ENCODE measurements around the gene DHRS4.

DHRS4 gene

DNA sequence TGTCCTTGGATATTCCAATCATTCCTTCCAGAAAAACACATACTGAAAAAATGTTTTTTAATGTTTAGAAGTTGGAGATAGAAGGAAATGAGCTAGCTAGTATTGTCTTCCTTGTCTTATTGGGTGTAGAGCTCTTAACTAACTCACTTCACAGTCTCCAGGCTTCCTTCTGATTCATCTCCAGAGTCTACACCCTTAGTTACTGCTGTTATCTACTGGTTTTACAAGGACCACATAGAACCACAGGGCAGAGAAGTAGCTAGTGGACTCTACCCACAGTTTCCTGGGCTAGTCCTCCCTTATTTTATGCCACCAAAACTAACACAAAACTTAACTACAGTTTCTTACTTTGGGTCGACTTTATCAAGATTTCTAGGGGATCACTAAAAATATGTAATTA, 31.0 kb upstream of the DHRS4 start:
- TF ChIP-seq, protein P1, sequence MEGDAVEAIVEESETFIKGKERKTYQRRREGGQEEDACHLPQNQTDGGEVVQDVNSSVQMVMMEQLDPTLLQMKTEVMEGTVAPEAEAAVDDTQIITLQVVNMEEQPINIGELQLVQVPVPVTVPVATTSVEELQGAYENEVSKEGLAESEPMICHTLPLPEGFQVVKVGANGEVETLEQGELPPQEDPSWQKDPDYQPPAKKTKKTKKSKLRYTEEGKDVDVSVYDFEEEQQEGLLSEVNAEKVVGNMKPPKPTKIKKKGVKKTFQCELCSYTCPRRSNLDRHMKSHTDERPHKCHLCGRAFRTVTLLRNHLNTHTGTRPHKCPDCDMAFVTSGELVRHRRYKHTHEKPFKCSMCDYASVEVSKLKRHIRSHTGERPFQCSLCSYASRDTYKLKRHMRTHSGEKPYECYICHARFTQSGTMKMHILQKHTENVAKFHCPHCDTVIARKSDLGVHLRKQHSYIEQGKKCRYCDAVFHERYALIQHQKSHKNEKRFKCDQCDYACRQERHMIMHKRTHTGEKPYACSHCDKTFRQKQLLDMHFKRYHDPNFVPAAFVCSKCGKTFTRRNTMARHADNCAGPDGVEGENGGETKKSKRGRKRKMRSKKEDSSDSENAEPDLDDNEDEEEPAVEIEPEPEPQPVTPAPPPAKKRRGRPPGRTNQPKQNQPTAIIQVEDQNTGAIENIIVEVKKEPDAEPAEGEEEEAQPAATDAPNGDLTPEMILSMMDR (IDR thresholded peaks at IDR 0.05; ENCODE audit: low read depth, low read length), result no peak
- DNase-seq (ENCODE audit: low read depth in 2 of 2), result no peak
- H3K4me3 ChIP-seq (replicated peaks in 1 of 2; ENCODE audit: low read depth in 2 of 2, low read length in 2 of 2), result no peak overlapping the region

DNA sequence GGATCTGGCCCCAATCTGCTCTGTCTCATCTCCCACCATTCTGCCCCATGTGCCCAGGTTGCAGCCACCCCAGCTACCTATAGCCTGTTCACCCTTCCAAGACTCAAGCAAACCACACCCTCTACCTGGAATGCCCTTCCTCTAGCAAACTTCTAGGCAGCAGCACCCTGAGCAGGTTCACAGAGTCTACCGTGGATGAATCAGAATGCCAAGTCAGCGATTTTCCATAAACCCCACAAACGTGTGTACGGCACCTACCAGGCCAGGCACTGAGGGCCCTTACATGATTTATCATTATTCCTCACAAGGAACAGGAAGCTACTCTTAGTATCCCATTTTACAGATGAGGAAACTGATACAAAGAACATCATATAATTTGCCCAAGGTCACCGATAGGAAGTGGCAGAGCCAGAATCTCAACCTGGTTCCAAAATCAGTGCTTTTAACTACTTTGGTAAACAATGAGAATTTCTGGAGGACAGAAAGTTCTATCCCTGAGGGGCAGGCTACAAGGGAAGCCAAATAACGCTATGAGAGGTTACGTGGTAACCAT, 28.0 kb upstream of the DHRS4 start:
- no peak for DNase-seq (ENCODE audit: low read depth in 2 of 2)
- H3K4me3 ChIP-seq (replicated peaks in 1 of 2; ENCODE audit: low read depth in 2 of 2, low read length in 2 of 2), result no peak overlapping the region
- TF ChIP-seq, protein P1 (IDR thresholded peaks at IDR 0.05; ENCODE audit: low read depth, low read length), result no peak

DNA sequence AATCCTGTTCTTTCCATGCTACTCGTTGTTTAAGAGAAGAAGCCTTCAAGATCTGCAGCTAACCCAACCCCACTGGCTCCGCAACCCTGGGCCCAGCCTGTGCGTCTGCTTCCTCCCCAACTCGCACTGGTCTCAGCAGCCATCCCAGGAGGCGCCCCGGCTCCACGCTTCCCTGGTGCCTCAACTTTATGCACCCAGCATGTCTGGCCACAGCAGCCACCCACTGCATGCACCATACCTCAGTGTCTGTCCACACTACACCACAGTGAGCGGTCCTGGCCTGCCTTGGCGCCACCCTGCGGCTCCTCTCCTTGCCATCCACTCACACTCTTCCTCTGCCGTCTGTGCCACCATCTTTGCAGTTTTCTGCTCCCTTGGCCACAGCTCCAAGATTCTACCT, 27.0 kb upstream of the DHRS4 start:
- no peak for DNase-seq (ENCODE audit: low read depth in 2 of 2)
- H3K4me3 ChIP-seq (replicated peaks in 1 of 2; ENCODE audit: low read depth in 2 of 2, low read length in 2 of 2), result no peak overlapping the region

DNA sequence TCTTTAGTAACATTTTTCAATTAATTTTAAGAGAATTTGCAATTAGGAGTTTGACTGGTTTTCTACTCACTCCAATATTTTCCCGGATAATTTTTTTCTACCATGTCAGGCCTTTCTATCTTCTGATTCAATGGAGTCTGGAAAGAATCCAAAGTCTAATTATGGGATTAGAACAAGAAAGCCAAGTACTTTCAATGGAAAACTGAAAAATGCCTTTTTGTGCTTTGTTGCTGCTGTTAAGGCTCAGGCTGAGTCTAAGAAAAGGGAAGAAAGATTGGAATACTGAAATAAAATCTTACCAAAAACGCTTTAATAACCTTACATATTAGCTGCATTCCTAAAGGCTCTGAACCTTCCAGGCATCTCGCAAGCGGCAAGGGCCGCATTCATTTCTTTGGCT, 24.4 kb upstream of the DHRS4 start:
- no peak overlapping the region for H3K4me3 ChIP-seq (replicated peaks in 1 of 2; ENCODE audit: low read depth in 2 of 2, low read length in 2 of 2)
- TF ChIP-seq, protein P1 (IDR thresholded peaks at IDR 0.05; ENCODE audit: low read depth, low read length), result no peak
- DNase-seq (ENCODE audit: low read depth in 2 of 2), result no peak

More for the DNA sequence above, 27.0 kb upstream of the DHRS4 start:
- TF ChIP-seq, protein P1 (IDR thresholded peaks at IDR 0.05; ENCODE audit: low read depth, low read length), result no peak

DNA sequence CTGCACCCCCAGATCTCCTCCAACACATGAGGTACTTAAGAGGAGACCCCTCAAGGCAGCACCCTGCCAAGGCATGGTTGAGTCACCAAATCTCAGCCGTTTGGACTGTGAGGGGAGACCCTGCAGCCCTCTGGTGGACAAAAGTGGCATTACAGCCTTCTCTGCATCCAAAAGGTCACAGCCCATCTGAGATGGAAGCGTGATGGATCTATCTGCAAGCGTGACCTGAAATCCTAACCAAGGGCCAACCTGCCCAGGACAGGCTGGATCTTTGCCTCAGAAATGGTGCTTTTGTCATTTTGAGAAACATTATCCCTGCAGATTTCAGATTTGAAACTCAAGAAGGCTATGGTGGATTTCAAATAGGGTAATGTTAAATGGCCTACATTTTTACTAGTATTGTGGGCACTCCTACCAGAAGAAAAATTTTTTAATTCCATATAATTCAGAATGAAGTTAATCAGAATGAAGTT, 23.7 kb upstream of the DHRS4 start:
- TF ChIP-seq, protein P1 (IDR thresholded peaks at IDR 0.05; ENCODE audit: low read depth, low read length), result peak; percentile 98
- DNase-seq (ENCODE audit: low read depth in 2 of 2), result peak; percentile 74 to 77
- no peak overlapping the region for H3K4me3 ChIP-seq (replicated peaks in 1 of 2; ENCODE audit: low read depth in 2 of 2, low read length in 2 of 2)

DNA sequence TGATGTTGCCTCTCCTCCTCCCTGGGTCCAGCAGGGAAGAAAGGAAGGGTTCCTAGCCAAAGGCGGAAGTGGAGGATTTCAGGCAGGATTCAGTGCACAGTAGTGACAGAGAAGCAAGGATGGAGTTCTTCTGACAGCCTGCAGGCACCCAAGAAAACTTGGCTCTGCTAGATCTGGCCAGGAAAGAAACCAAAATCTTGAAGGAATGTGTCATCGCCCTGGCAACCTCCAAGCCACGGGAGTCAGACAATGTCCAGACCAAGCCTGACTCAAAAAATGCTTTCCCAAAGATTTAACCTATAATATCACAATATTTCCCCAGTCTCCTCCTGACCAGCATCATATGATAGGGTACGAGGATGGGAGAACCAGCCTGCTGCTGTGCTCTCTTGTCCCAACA, 22.8 kb upstream of the DHRS4 start:
- TF ChIP-seq, protein P1 (IDR thresholded peaks at IDR 0.05; ENCODE audit: low read depth, low read length), result peak; percentile 4
- DNase-seq (ENCODE audit: low read depth in 2 of 2), result peak; percentile 66 to 83
- H3K4me3 ChIP-seq (replicated peaks in 1 of 2; ENCODE audit: low read depth in 2 of 2, low read length in 2 of 2), result no peak overlapping the region
